Measurements from ENCODE around the gene KIF1A. TPM values are rescaled to one million over a fixed set of nuclear protein-coding genes. Genes with fewer than 3 reads are reported as not detected.

Gene KIF1A
- total and polyA plus RNA-seq, 8 donors, result 32.4 to 76.0 (median 62.1) TPM

- DNase-seq (no peak), FAIRE-seq (no peak), ATAC-seq (no peak)
- Histone ChIP-seq H3K4me1 (no peaks in the 10 kb centered on the region), H3K4me3 (no peak overlapping the region), H3K27me3 (no peaks in the 10 kb centered on the region), H3K36me3 (peaks cover 0 to 26% (median 0%) of the 10 kb centered on the region in 3 donors), H3K9me3 (no peaks in the 10 kb centered on the region), H3K27ac (no peak overlapping the region)
- no peak for TF ChIP-seq CTCF (IDR thresholded peaks at IDR 0.05)
- intact Hi-C loops (cut with DNase I), result no loop called here
- WGBS, 2 donors, result 92 to 94% methylated on average over 5 of the region's 5 CpGs
These were observed 60.6 kb downstream of the KIF1A start for GRCh38 chr2:240759459-240759858.

- Histone ChIP-seq H3K36me3 (peaks cover 0 to 19% (median 0%) of the 10 kb centered on the region in 3 donors), H3K4me1 (no peaks in the 10 kb centered on the region), H3K9me3 (no peaks in the 10 kb centered on the region), H3K27ac (no peak overlapping the region), H3K4me3 (no peak overlapping the region), H3K27me3 (no peaks in the 10 kb centered on the region)
- FAIRE-seq, result no peak
- no peak for DNase-seq
- intact Hi-C loops (cut with DNase I), result no loop called here
- 84 to 88% methylated on average over 25 to 31 of the region's 31 CpGs for WGBS, 2 donors
- no peak for TF ChIP-seq CTCF (IDR thresholded peaks at IDR 0.05)
- no peak for ATAC-seq
These were observed 62.9 kb downstream of the KIF1A start for GRCh38 chr2:240757086-240757614.

GRCh38 chr2:240752209-240752608, 67.8 kb downstream of the KIF1A start:
- H3K9me3 ChIP-seq, result no peaks in the 10 kb centered on the region
- H3K27ac ChIP-seq, result no peak overlapping the region
- intact Hi-C loops (cut with DNase I), result no loop called here
- no peak overlapping the region for H3K4me3 ChIP-seq
- WGBS, 2 donors, result 86 to 92% methylated on average over 10 of the region's 10 CpGs
- ATAC-seq (no peak), DNase-seq (no peak), FAIRE-seq (no peak)
- H3K27me3 ChIP-seq, result no peaks in the 10 kb centered on the region
- TF ChIP-seq CTCF (IDR thresholded peaks at IDR 0.05), result no peak
- H3K4me1 ChIP-seq, result no peaks in the 10 kb centered on the region
- H3K36me3 ChIP-seq, result peaks cover 0 to 11% (median 0%) of the 10 kb centered on the region in 3 donors

- Histone ChIP-seq H3K4me1 (no peaks in the 10 kb centered on the region), H3K4me3 (no peak overlapping the region), H3K36me3 (peaks cover 0 to 16% (median 0%) of the 10 kb centered on the region in 3 donors), H3K27ac (no peak overlapping the region), H3K9me3 (no peaks in the 10 kb centered on the region), H3K27me3 (no peaks in the 10 kb centered on the region)
- intact Hi-C loops (cut with DNase I), result no loop called here
- WGBS, 2 donors, result 91 to 92% methylated on average over 22 of the region's 22 CpGs
- ATAC-seq (no peak), DNase-seq (no peak), FAIRE-seq (no peak)
- no peak for TF ChIP-seq CTCF (IDR thresholded peaks at IDR 0.05)
These were observed 69.6 kb downstream of the KIF1A start for GRCh38 chr2:240750409-240750808.

GRCh38 chr2:240749516-240749915, 70.5 kb downstream of the KIF1A start:
- TF ChIP-seq CTCF (IDR thresholded peaks at IDR 0.05), result no peak
- intact Hi-C loops (cut with DNase I), result no loop called here
- H3K36me3 ChIP-seq, result peaks cover 0 to 21% (median 0%) of the 10 kb centered on the region in 3 donors
- no peak for FAIRE-seq
- H3K27ac ChIP-seq, result no peak overlapping the region
- DNase-seq, result no peak
- no peak for ATAC-seq
- H3K4me3 ChIP-seq, result no peak overlapping the region
- 82 to 83% methylated on average over 7 of the region's 7 CpGs for WGBS, 2 donors
- H3K9me3 ChIP-seq, result no peaks in the 10 kb centered on the region
- no peaks in the 10 kb centered on the region for H3K27me3 ChIP-seq
- H3K4me1 ChIP-seq, result no peaks in the 10 kb centered on the region
